ENCODE data around the gene SRSF1.
"Not testable (repeated sequence)": the region's sequence is repeated elsewhere in the genome, so short reads cannot be mapped to it uniquely, and the experiment has no call there.

The SRSF1 gene

GRCh38 chr17:58046239-58047094 lies 39.4 kb upstream of the SRSF1 start:
- no peaks in the 10 kb centered on the region; the same call in 1 of the 2 replicates for H3K9me3 ChIP-seq
- TF ChIP-seq Cebpa-rat (IDR thresholded peaks at IDR 0.05) = no peak
- H3K4me3 ChIP-seq = no peak overlapping the region
- H3K36me3 ChIP-seq = no peaks in the 10 kb centered on the region
- no peak overlapping the region for H3K27ac ChIP-seq
- H3K9ac ChIP-seq = no peak overlapping the region
- no peaks in the 10 kb centered on the region for H3K4me1 ChIP-seq
- H3K27me3 ChIP-seq = no peaks in the 10 kb centered on the region
- no peak overlapping the region for H3K4me2 ChIP-seq
- H4K20me1 ChIP-seq = no peaks in the 10 kb centered on the region

GRCh38 chr17:58044256-58044655 lies 37.2 kb upstream of the SRSF1 start:
- H3K27me3 ChIP-seq, H3K36me3 ChIP-seq: not testable (repeated sequence)

GRCh38 chr17:58043221-58044181 lies 36.5 kb upstream of the SRSF1 start:
- no peaks in the 10 kb centered on the region for H3K27me3 ChIP-seq
- TF ChIP-seq Cebpa-rat (IDR thresholded peaks at IDR 0.05) = no peak
- H3K9ac ChIP-seq = no peak overlapping the region
- H4K20me1 ChIP-seq = no peaks in the 10 kb centered on the region
- H3K36me3 ChIP-seq = no peaks in the 10 kb centered on the region
- H3K4me3 ChIP-seq = no peak overlapping the region
- no peaks in the 10 kb centered on the region; the same call in 1 of the 2 replicates for H3K9me3 ChIP-seq
- no peak overlapping the region for H3K27ac ChIP-seq
- no peak overlapping the region for H3K4me2 ChIP-seq
- H3K4me1 ChIP-seq = no peaks in the 10 kb centered on the region

More at GRCh38 chr17:58044256-58044655, 37.2 kb upstream of the SRSF1 start:
- H3K4me3 ChIP-seq, H3K4me2 ChIP-seq, H3K4me1 ChIP-seq, H3K9me3 ChIP-seq, H4K20me1 ChIP-seq, H3K9ac ChIP-seq, H3K27ac ChIP-seq: not testable (repeated sequence)

- Histone ChIP-seq H3K4me2 (no peak overlapping the region), H3K4me3 (no peak overlapping the region), H3K9me3 (no peaks in the 10 kb centered on the region; the same call in 1 of the 2 replicates), H4K20me1 (no peaks in the 10 kb centered on the region), H3K27me3 (no peaks in the 10 kb centered on the region), H3K4me1 (no peaks in the 10 kb centered on the region), H3K9ac (no peak overlapping the region), H3K27ac (no peak overlapping the region), H3K36me3 (no peaks in the 10 kb centered on the region)
- no peak for TF ChIP-seq Cebpa-rat (IDR thresholded peaks at IDR 0.05)
Observed at GRCh38 chr17:58041161-58041560, 34.1 kb upstream of the SRSF1 start.

GRCh38 chr17:58040386-58040785 lies 33.3 kb upstream of the SRSF1 start:
- no peak for TF ChIP-seq Cebpa-rat (IDR thresholded peaks at IDR 0.05)
- Histone ChIP-seq H3K4me3 (no peak overlapping the region), H3K9ac (no peak overlapping the region), H3K36me3 (no peaks in the 10 kb centered on the region), H3K27ac (no peak overlapping the region), H4K20me1 (no peaks in the 10 kb centered on the region), H3K4me1 (no peaks in the 10 kb centered on the region), H3K27me3 (no peaks in the 10 kb centered on the region), H3K9me3 (no peaks in the 10 kb centered on the region; the same call in 1 of the 2 replicates), H3K4me2 (no peak overlapping the region)

- no peaks in the 10 kb centered on the region for H3K27me3 ChIP-seq
- H3K9me3 ChIP-seq = no peaks in the 10 kb centered on the region; the same call in 1 of the 2 replicates
- no peak overlapping the region for H3K9ac ChIP-seq
- no peak overlapping the region for H3K4me3 ChIP-seq
- H4K20me1 ChIP-seq = no peaks in the 10 kb centered on the region
- no peaks in the 10 kb centered on the region for H3K36me3 ChIP-seq
- H3K4me1 ChIP-seq = no peaks in the 10 kb centered on the region
- H3K4me2 ChIP-seq = no peak overlapping the region
- H3K27ac ChIP-seq = no peak overlapping the region
- TF ChIP-seq Cebpa-rat (IDR thresholded peaks at IDR 0.05) = no peak
Observed at GRCh38 chr17:58039975-58040374, 32.9 kb upstream of the SRSF1 start.

- TF ChIP-seq Cebpa-rat (IDR thresholded peaks at IDR 0.05) = no peak
Observed at GRCh38 chr17:58032691-58033415, 25.8 kb upstream of the SRSF1 start.

GRCh38 chr17:58028578-58028977 lies 21.5 kb upstream of the SRSF1 start:
- H3K4me3 ChIP-seq = no peak overlapping the region
- no peak overlapping the region for H3K9ac ChIP-seq
- no peaks in the 10 kb centered on the region for H3K27me3 ChIP-seq
- no peaks in the 10 kb centered on the region for H3K4me1 ChIP-seq
- TF ChIP-seq Cebpa-rat (IDR thresholded peaks at IDR 0.05) = no peak
- H3K36me3 ChIP-seq = no peaks in the 10 kb centered on the region
- no peak overlapping the region for H3K27ac ChIP-seq
- no peaks in the 10 kb centered on the region for H4K20me1 ChIP-seq
- no peak overlapping the region for H3K4me2 ChIP-seq
- peaks cover 9% of the 10 kb centered on the region; the same call in 1 of the 2 replicates for H3K9me3 ChIP-seq

More at GRCh38 chr17:58032691-58033415, 25.8 kb upstream of the SRSF1 start:
- H3K27ac ChIP-seq = no peak overlapping the region
- no peaks in the 10 kb centered on the region for H4K20me1 ChIP-seq
- H3K4me2 ChIP-seq = no peak overlapping the region
- no peaks in the 10 kb centered on the region for H3K27me3 ChIP-seq
- H3K36me3 ChIP-seq = no peaks in the 10 kb centered on the region
- H3K4me1 ChIP-seq = no peaks in the 10 kb centered on the region
- no peak overlapping the region for H3K4me3 ChIP-seq
- H3K9me3 ChIP-seq = peaks cover 9% of the 10 kb centered on the region; the same call in 1 of the 2 replicates
- H3K9ac ChIP-seq = no peak overlapping the region

- no peaks in the 10 kb centered on the region for H3K27me3 ChIP-seq
- H4K20me1 ChIP-seq = no peaks in the 10 kb centered on the region
- no peaks in the 10 kb centered on the region for H3K9me3 ChIP-seq
- H3K4me2 ChIP-seq = no peak overlapping the region
- H3K9ac ChIP-seq = no peak overlapping the region
- H3K27ac ChIP-seq = no peak overlapping the region
- H3K4me1 ChIP-seq = peaks cover 6% of the 10 kb centered on the region
- TF ChIP-seq Cebpa-rat (IDR thresholded peaks at IDR 0.05) = no peak
- H3K36me3 ChIP-seq = no peaks in the 10 kb centered on the region
- no peak overlapping the region for H3K4me3 ChIP-seq
Observed at GRCh38 chr17:58020401-58020800, 13.4 kb upstream of the SRSF1 start.
